Lower leg skin (tissue), 4 donors: ENCODE measurements around the gene NCDN. TPM values are rescaled to one million over a fixed set of nuclear protein-coding genes. Genes with fewer than 3 reads are reported as not detected.
A peak's percentile ranks its signal among the peaks of the same experiment; 100 is the strongest.

Source experiments
- DNase-seq, 2 donors: peaks; one replicate each; pipeline ENCODE4 v3.0.0-alpha.2; 2019; ENCODE audit warnings: low spot score in 2 of 2
- H3K4me3 ChIP-seq: fragments of 200-600 bp; sonication (generic); 2 replicates; pipeline ENCODE4 v1.5.1; 2017; ENCODE audit warnings: mild to moderate bottlenecking, low read depth; ENCODE audit not compliant: poor library complexity, severe bottlenecking
- CTCF ChIP-seq, 3 donors: fragments of 450-650 bp; IDR thresholded peaks; one replicate each; pipeline ENCODE4 v1.5.1; 2016; ENCODE audit warnings: antibody characterized with exemption in 3 of 3, mild to moderate bottlenecking in 3 of 3, moderate library complexity in 2 of 3
- POLR2A ChIP-seq, 2 donors: fragments of 450-650 bp; IDR thresholded peaks; one replicate each; pipeline ENCODE4 v1.6.1; 2016 to 2017; ENCODE audit warnings: antibody characterized with exemption in 2 of 2, mild to moderate bottlenecking in 1 of 2, moderate library complexity in 1 of 2
- WGBS, 2 donors: methylation state at CpG; one replicate each; pipeline ENCODE4 v1.1.5; 2018; 5-methylcytosine and 5-hydroxymethylcytosine counted together
- intact Hi-C: fragments of 100-400 bp; cut with DNase I; formaldehyde crosslinking; loops from one replicate; pipeline ENCODE4 v1.15.0; 2023; ENCODE audit warnings: low total_unique reads
- total RNA-seq, 4 donors: library from RNA; depleted of rRNA; stranded (reverse); fragments of >200 nt; gene quantifications; one replicate each; pipeline ENCODE4 v1.1.0, GENCODE V29; 2016

NCDN gene
- total RNA-seq, 4 donors from 2014 or later = 13.7 to 18.4 (median 16.1) TPM

GRCh38 chr1:35587736-35588135 lies 30.1 kb downstream of the NCDN start:
- WGBS, 2 donors = 88 to 90% methylated on average over 6 of the region's 6 CpGs
- DNase-seq = peak in 1 of 2 donors; percentile 14
- intact Hi-C loops = no loop called here
- no peak overlapping the region for H3K4me3 ChIP-seq
- TF ChIP-seq CTCF (IDR thresholded peaks at IDR 0.05) (no peak), POLR2A (IDR thresholded peaks at IDR 0.05) (no peak)

- no peak overlapping the region for H3K4me3 ChIP-seq
- DNase-seq = peak in 1 of 2 donors; percentile 67
- 81 to 89% methylated on average over 21 of the region's 21 CpGs for WGBS, 2 donors
- intact Hi-C loops = no loop called here
- no peak for TF ChIP-seq POLR2A (IDR thresholded peaks at IDR 0.05)
- no peak for TF ChIP-seq CTCF (IDR thresholded peaks at IDR 0.05)
These were observed 30.8 kb downstream of the NCDN start for GRCh38 chr1:35588197-35588910.

GRCh38 chr1:35589516-35590427 lies 32.2 kb downstream of the NCDN start:
- 96 to 98% methylated on average over 15 of the region's 15 CpGs for WGBS, 2 donors

GRCh38 chr1:35590476-35591040 lies 33.0 kb downstream of the NCDN start:
- H3K4me3 ChIP-seq = no peak overlapping the region
- DNase-seq = peak in 1 of 2 donors; percentile 67
- intact Hi-C loops = no loop called here
- TF ChIP-seq CTCF (IDR thresholded peaks at IDR 0.05) (no peak), POLR2A (IDR thresholded peaks at IDR 0.05) (no peak)
- WGBS, 2 donors = 96 to 97% methylated on average over 19 to 23 of the region's 25 CpGs

More at GRCh38 chr1:35589516-35590427, 32.2 kb downstream of the NCDN start:
- intact Hi-C loops = no loop called here
- TF ChIP-seq CTCF (IDR thresholded peaks at IDR 0.05) = no peak
- no peak for TF ChIP-seq POLR2A (IDR thresholded peaks at IDR 0.05)
- DNase-seq = peak in 1 of 2 donors; percentile 80
- no peak overlapping the region for H3K4me3 ChIP-seq

GRCh38 chr1:35591211-35591610 lies 33.6 kb downstream of the NCDN start:
- intact Hi-C loops = no loop called here
- WGBS, 2 donors = 92 to 95% methylated on average over 8 of the region's 8 CpGs
- peak in 1 of 2 donors; percentile 45 for DNase-seq
- TF ChIP-seq CTCF (IDR thresholded peaks at IDR 0.05) (no peak), POLR2A (IDR thresholded peaks at IDR 0.05) (no peak)
- no peak overlapping the region for H3K4me3 ChIP-seq
